ENCODE results near the gene GNAQ. TPM values are rescaled to one million over a fixed set of nuclear protein-coding genes. Genes with fewer than 3 reads are reported as not detected.
A peak's percentile ranks its signal among the peaks of the same experiment; 100 is the strongest.

The GNAQ gene
- total RNA-seq, 1 donor from 2014 or later, result 21.3 TPM

DNA sequence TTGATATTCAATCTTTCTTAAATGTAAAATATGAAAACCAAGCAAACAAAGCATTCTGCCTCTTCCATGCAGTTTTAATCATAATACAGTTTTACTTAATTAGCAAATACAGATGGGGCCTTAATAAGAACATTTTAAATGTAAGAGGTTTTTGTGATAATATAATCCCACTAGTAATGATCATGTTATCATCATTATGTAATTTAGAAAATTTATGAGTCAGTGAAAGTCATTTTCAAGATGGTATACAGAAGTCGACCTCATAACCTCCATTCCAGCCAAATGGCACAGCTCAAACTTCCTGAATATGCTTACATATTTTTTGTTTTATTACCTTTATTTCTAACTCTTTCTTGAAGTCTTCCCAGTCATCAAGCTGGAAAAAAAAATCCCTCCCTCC is 281.3 kb downstream of the GNAQ start:
- H3K4me3 ChIP-seq (ENCODE audit: low read depth, low read length), result no peak overlapping the region
- no peaks in the 10 kb centered on the region for H3K36me3 ChIP-seq (ENCODE audit: control insufficient read depth, insufficient read depth, low read length)
- no peaks in the 10 kb centered on the region for H3K27me3 ChIP-seq (ENCODE audit: control insufficient read depth, insufficient read depth, low read length)
- TF ChIP-seq, protein P1, sequence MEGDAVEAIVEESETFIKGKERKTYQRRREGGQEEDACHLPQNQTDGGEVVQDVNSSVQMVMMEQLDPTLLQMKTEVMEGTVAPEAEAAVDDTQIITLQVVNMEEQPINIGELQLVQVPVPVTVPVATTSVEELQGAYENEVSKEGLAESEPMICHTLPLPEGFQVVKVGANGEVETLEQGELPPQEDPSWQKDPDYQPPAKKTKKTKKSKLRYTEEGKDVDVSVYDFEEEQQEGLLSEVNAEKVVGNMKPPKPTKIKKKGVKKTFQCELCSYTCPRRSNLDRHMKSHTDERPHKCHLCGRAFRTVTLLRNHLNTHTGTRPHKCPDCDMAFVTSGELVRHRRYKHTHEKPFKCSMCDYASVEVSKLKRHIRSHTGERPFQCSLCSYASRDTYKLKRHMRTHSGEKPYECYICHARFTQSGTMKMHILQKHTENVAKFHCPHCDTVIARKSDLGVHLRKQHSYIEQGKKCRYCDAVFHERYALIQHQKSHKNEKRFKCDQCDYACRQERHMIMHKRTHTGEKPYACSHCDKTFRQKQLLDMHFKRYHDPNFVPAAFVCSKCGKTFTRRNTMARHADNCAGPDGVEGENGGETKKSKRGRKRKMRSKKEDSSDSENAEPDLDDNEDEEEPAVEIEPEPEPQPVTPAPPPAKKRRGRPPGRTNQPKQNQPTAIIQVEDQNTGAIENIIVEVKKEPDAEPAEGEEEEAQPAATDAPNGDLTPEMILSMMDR (IDR thresholded peaks at IDR 0.05; ENCODE audit: insufficient read depth, low read length, severe bottlenecking), result no peak
- FAIRE-seq (no peak), DNase-seq (ENCODE audit: low read depth) (peak; percentile 17)

DNA sequence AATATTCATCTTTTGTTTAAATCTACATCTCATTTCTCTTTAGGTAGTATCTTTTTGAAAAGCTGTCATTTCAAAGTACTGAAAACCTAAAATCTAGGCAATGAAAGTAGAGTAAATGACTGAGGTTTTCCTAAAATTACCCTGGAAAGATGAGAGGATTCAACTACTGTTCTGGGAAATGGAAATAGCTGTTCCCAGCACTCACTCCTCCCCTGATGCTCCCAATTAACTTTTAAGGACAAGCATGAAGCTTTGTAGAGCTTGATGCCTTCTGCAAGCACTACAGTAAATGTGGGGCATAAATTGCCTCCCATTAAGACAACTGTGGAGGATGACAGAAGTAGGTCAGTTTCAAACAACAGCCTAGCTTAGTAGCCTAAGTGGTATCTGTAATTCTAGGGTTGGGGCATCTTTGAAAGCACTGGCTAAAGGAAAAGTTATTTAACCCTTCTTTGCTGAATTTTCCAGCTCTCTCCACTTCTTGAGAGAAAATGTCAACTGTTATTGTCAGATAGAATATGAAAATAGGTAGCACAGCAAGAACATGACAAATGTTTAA is 283.3 kb downstream of the GNAQ start:
- Histone ChIP-seq H3K27me3 (ENCODE audit: control insufficient read depth, insufficient read depth, low read length) (no peaks in the 10 kb centered on the region), H3K36me3 (ENCODE audit: control insufficient read depth, insufficient read depth, low read length) (no peaks in the 10 kb centered on the region), H3K4me3 (ENCODE audit: low read depth, low read length) (no peak overlapping the region)
- no peak for DNase-seq (ENCODE audit: low read depth)
- TF ChIP-seq, protein P1 (IDR thresholded peaks at IDR 0.05; ENCODE audit: insufficient read depth, low read length, severe bottlenecking), result no peak
- no peak for FAIRE-seq

DNA sequence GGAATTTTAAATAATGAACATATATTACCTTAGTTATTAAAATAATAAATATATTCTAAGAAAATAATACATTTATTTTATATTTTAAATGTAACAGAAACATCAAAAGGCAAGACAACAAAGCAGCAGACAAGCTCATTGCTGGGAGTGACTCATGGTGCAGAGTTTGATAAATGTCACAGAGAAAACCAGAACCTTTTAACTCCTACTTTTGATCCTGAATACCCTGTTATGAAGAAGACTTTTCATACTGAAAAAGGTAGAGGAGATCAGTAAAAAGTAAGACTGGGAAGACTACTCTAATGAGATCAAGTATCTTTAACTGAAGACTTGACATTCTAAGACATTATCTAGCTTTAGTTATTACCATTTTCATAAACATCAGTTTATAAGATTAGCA is 284.4 kb downstream of the GNAQ start:
- DNase-seq (ENCODE audit: low read depth) (no peak), FAIRE-seq (no peak)
- Histone ChIP-seq H3K27me3 (ENCODE audit: control insufficient read depth, insufficient read depth, low read length) (no peaks in the 10 kb centered on the region), H3K4me3 (ENCODE audit: low read depth, low read length) (no peak overlapping the region), H3K36me3 (ENCODE audit: control insufficient read depth, insufficient read depth, low read length) (no peaks in the 10 kb centered on the region)
- TF ChIP-seq, protein P1 (IDR thresholded peaks at IDR 0.05; ENCODE audit: insufficient read depth, low read length, severe bottlenecking), result no peak

DNA sequence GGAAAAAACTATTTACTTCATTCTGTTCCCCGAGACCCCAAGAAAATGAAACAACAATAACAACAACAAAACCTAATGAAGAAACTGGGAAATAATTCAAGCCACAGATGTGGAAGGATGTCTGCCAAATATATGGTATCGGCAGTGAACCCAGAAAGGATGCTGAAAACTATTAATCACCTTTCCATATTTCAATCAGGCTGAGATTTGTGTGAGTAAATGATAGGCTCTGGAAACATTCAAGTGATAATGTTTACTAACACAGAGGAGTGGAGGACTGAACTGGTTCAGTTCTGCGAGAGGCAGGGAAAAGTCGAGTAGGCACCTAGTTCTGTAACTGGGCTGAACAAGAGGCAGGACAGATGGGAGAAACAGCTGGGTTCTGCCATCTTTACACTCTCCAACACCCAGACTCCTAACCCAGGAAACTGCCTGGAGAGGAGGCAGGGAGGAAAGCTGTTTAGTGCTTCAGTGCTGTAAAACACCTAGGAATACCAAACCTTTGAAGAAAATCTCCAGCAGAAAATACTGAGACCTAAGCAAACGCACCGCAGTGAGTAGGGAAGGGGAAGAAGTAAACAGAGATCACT is 286.7 kb downstream of the GNAQ start:
- no peak for FAIRE-seq
- no peak overlapping the region for H3K4me3 ChIP-seq (ENCODE audit: low read depth, low read length)
- no peaks in the 10 kb centered on the region for H3K36me3 ChIP-seq (ENCODE audit: control insufficient read depth, insufficient read depth, low read length)
- no peak for DNase-seq (ENCODE audit: low read depth)
- TF ChIP-seq, protein P1 (IDR thresholded peaks at IDR 0.05; ENCODE audit: insufficient read depth, low read length, severe bottlenecking), result no peak
- H3K27me3 ChIP-seq (ENCODE audit: control insufficient read depth, insufficient read depth, low read length), result no peaks in the 10 kb centered on the region

DNA sequence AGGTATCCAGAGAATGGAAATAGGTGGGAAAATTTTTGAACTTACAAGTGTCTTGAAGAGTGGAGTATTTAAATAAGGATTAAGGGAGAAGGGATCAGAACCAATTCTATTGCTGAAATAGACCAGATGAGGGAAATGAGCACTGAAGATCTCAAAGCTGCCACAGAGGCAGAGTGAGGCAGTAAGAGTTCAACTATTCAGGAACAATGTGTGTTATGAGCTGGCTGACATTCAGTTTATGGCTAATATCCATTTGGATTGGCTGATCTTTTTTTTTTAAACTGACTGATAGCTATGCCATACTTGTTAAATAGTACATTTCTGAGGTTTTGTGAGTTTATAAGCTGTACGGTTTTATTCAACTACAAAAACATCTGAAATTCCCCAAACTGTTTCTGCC is 288.2 kb downstream of the GNAQ start:
- Histone ChIP-seq H3K36me3 (ENCODE audit: control insufficient read depth, insufficient read depth, low read length) (no peaks in the 10 kb centered on the region), H3K4me3 (ENCODE audit: low read depth, low read length) (no peak overlapping the region), H3K27me3 (ENCODE audit: control insufficient read depth, insufficient read depth, low read length) (no peaks in the 10 kb centered on the region)
- TF ChIP-seq, protein P1 (IDR thresholded peaks at IDR 0.05; ENCODE audit: insufficient read depth, low read length, severe bottlenecking), result no peak
- no peak for DNase-seq (ENCODE audit: low read depth)
- no peak for FAIRE-seq

DNA sequence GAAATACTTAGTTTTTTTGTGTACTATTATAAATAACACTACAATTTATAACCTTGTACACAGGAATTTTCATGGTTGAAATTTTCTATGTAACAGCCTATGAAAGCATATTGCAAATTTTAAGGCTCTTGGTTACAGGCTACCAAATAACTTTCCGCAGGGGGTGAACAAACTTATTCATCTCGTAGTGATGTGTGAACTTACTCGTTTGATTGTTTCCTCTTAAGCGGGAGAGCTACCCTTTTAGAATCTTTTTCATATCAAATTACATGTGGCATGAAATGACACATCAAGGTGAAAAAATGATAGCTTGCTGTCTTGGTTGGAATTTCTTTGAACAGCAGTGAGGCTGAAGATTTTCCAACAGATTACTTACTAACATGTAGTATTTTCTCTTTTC is 292.7 kb downstream of the GNAQ start:
- DNase-seq (ENCODE audit: low read depth) (no peak), FAIRE-seq (no peak)
- H3K27me3 ChIP-seq (ENCODE audit: control insufficient read depth, insufficient read depth, low read length), result no peaks in the 10 kb centered on the region
- TF ChIP-seq, protein P1 (IDR thresholded peaks at IDR 0.05; ENCODE audit: insufficient read depth, low read length, severe bottlenecking), result no peak
- H3K4me3 ChIP-seq (ENCODE audit: low read depth, low read length), result no peak overlapping the region
- no peaks in the 10 kb centered on the region for H3K36me3 ChIP-seq (ENCODE audit: control insufficient read depth, insufficient read depth, low read length)

Measured in bronchial epithelial cell (primary cell).